Stimulated activated CD4-positive, alpha-beta T cell treated with anti-CD3 and anti-CD28 coated beads, TNF-alpha, amount 100 ng/mL, for 24 hours (primary cell): ENCODE results near the gene KIF27.
A peak's percentile ranks its signal among the peaks of the same experiment; 100 is the strongest.
"Not testable (repeated sequence)": the region's sequence is repeated elsewhere in the genome, so short reads cannot be mapped to it uniquely, and the experiment has no call there.

Experiments
- DNase-seq, 3 experiments: peaks; one replicate each; pipeline ENCODE4 v3.0.0-alpha.2; 2020; ENCODE audit warnings: low read depth in 3 of 3

KIF27 gene, protein sequence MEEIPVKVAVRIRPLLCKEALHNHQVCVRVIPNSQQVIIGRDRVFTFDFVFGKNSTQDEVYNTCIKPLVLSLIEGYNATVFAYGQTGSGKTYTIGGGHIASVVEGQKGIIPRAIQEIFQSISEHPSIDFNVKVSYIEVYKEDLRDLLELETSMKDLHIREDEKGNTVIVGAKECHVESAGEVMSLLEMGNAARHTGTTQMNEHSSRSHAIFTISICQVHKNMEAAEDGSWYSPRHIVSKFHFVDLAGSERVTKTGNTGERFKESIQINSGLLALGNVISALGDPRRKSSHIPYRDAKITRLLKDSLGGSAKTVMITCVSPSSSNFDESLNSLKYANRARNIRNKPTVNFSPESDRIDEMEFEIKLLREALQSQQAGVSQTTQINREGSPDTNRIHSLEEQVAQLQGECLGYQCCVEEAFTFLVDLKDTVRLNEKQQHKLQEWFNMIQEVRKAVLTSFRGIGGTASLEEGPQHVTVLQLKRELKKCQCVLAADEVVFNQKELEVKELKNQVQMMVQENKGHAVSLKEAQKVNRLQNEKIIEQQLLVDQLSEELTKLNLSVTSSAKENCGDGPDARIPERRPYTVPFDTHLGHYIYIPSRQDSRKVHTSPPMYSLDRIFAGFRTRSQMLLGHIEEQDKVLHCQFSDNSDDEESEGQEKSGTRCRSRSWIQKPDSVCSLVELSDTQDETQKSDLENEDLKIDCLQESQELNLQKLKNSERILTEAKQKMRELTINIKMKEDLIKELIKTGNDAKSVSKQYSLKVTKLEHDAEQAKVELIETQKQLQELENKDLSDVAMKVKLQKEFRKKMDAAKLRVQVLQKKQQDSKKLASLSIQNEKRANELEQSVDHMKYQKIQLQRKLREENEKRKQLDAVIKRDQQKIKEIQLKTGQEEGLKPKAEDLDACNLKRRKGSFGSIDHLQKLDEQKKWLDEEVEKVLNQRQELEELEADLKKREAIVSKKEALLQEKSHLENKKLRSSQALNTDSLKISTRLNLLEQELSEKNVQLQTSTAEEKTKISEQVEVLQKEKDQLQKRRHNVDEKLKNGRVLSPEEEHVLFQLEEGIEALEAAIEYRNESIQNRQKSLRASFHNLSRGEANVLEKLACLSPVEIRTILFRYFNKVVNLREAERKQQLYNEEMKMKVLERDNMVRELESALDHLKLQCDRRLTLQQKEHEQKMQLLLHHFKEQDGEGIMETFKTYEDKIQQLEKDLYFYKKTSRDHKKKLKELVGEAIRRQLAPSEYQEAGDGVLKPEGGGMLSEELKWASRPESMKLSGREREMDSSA (N-terminal part only)

GRCh38 chr9:83920927-83921707, at the start of gene KIF27:
TSS of gene KIF27 (minus strand) at chr9:83921432. CDS start at chr9:83915591, 5,841 bp downstream.
- peak; percentile 93 to 98 (median 95) for DNase-seq

DNA sequence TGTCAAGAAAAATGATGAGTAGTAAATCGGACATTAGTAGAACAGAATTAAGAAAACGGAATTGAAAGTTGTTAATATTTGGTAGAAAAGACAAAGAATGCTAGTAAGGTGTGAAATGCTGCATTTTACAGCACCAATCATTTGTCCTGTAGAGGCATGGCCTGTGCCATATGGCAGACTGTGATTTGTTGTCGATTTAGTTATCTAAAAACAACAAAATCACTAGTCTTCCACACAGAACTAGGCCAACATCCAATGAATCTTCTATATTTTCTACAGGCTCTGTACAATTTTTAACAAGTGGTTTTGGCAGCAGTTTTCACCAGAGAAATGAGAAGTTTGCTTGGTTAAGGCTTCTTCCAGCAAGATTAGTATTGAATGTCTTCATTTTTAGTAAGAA, 48.4 kb upstream of the KIF27 start:
- DNase-seq, result no peak

- DNase-seq, result no peak
These were observed 45.8 kb upstream of the KIF27 start for GRCh38 chr9:83967073-83967472.

DNA sequence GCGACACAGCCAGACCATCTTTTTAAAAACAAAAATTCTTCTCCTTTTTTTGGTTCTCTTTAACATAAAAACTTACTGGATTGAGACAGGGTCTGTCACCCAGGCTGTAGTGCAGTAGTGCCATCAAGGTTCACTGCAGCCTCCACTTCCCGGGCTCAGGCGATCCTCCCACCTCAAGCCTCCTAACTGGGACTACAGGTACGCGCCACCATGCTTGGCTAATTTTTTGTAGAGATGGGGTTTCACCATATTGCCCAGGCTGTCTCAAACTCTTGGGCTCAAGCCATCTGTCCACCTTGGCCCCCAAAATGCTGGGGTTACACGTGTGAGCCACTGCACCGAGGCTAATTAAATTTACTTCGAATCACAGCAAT, 45.0 kb upstream of the KIF27 start:
- no peak for DNase-seq

DNA sequence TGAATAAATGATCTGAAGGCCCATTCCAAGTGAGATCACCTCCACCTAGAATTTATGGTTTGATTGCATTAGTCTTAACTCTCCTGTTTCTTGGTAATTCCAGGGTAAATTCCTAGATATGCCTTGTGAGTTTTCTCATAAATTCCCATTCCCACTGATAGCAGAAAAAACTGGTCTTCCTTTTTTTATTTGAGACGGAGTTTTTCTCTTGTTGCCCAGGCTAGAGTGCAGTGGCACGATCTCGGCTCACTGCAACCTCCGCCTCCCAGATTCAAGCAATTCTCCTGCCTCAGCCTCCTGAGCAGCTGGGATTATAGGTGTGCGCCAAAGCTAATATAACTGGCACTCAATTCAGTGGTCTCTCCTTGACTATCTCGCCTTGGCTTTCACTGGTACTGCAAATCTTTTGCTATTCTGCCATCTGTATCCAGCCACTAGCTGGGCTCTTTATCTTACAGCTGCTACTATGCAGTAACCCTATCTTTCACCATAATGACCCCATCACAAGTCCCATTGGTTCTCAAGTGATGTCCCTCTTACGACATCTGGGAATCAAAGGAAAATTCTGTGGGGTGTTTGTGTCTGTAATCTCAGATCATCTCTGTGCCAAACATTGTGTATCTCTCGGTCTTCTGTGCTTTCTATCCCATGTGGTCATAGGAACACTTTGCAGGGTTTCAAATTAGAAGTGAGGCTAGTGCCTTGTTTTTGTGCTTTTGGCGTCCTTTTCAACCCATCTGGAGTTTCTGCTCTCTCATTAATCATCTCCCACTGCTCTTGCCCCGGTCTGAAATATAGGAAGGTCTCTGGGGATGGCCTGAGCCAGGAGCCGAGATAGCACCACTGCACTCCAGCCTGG, 44.3 kb upstream of the KIF27 start:
- DNase-seq, result no peak

- DNase-seq, result no peak
These were observed 43.7 kb upstream of the KIF27 start for GRCh38 chr9:83964973-83965349.

DNA sequence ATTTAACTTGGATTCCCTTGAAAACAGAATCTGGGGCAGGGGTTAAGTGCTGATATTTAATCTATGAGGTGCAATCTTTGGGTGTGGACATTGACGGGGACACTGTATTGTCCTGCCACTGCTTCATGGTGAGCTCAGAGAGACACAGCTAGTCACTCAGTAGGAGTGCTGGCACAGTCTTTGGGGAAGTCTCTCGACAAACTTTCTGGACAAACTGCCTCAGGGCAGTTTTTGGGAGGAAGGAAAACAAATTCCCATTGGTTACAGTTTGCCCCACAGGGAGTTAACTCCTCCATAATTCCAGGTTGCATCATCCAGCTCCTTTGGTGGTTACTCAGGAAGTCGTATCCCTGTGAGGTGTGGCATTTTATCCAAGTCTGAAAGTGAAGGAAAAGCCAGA, 40.9 kb upstream of the KIF27 start:
- DNase-seq, result no peak

DNA sequence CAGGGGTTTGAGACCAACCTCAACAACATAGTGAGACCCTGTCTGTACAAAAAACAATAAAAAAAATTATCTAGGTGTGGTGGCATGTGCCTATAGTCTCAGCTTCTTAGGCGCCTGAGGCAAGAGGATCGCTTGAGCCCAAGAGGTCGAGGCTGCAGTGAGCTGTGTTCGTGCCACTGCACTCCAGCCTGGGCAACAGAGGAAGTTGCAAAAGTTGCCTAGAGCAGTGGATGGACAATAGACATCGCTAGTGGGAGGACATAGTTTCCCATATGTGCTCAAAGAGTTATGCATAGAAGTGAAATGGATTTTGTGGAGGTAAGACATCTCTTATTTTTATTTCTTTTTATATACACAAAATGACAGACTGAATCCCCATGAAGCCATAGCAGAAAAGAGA, 39.8 kb upstream of the KIF27 start:
- no peak for DNase-seq

- no peak for DNase-seq
These were observed 37.8 kb upstream of the KIF27 start for GRCh38 chr9:83959061-83959460.

GRCh38 chr9:83957248-83957513, 35.9 kb upstream of the KIF27 start:
- DNase-seq, result no peak

GRCh38 chr9:83956436-83957247, 35.4 kb upstream of the KIF27 start:
- peak; percentile 32 to 69 (median 41) for DNase-seq

DNA sequence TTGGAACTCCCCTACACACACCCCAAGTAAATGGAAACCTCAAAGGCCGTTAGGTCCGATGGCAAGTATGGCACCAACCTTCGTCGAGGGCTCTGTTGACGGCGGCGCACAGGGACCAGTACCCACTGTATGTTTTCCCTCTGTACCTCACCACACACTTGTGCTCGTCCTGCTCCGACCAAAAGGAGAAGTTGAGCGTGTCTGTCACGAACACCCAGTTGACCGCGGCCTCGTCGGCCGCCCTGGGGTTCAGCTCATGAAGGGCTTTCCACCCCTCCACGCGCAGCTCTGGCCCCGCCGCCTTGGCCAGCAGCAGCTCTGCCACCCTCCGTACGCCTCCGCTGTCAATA, 34.8 kb upstream of the KIF27 start:
- DNase-seq, result peak in 1 of 3 experiments; percentile 19

DNA sequence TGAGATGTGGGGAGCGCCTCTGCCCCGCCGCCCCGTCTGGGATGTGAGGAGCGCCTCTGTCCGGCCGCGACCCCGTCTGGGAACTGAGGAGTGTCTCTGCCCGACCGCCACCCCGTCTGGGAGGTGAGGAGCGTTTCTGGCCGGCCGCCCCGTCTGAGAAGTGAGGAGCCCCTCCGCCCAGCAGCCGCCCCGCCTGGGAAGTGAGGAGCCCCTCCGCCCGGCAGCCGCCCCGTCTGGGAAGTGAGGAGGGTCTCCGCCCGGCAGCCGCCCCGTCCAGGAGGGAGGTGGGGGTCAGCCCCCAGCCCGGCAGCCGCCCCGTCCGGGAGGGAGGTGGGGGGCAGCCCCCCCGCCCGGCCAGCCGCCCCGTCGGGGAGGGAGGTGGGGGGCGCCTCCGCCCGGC, 26.9 kb upstream of the KIF27 start:
- not testable (repeated sequence) for DNase-seq

DNA sequence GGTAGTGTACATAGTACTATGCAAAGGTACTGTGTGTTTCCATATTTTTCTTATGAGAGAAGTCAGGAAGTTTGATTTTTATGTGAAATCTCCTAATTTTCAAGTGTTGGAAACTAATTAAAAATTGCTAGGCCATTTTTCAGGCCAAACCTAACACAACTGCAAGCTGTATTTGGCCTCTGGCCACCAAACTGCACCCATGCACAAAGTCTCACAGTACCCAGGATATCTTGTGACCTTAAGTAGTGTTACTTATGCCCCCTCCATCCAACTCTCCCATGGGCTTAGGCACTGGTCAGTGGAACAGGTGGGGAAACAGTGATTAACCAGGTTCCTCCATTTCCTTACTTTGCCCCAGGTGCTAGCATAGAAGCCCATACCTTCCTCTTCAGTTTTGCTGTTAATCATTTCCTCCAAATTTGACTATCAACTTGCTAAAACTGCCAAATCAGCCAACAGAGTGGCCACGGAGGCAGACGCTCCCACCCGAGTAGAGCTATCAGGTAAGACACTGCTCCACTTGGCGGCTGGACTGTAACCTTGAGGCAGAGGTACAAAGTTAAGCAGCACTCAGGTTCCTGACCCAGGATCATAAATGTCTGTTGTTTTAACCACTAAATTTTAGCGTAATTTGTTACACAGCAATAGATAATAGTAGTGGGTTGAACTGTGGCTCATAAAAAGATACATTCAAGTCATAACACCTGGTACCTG, 19.5 kb upstream of the KIF27 start:
- no peak for DNase-seq

DNA sequence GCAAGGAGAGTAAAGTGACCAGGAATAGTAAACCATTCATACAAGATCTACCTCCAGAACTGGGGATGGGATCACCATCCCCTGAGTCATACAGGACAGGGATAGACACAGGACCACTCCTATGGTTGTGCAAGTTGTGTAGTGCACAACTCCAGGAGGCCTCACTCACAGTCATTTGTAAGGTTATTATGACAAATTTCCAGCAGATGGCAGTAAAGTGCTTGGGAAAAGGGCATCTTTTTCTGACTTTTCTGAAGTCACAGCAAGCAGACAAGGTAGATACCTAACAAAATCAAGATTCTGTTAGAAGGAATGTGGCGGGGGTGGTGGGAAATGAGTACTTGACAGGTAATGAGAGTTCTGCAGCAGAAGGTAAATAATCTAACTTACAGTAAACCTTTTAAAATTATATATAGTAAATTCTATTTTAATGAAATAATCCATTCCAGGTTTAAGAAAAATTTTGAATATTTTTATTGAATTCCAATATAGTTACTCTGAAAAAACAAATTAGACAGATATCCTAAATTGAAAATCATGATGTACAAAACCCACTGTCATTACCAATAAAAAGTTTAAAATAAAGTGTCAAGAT, 16.7 kb upstream of the KIF27 start:
- DNase-seq, result no peak

DNA sequence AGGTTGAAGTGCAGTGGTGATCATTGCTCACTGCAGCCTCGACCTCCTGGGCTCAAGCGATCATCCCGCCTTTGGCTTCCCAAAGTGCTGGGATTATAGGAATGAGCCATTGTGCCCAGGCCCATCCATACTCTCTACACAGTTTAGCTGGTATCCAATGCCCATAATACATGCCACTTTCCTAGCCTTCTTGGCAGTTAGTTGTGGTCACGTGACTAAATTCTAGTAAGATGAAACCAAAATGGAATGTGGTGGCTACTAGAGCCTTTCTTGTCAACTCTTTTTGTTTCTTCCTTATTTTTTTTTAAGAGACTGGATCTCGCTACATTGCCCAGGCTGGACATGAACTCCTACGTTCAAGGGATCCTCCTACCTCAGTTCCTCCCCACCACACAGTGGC, 15.3 kb upstream of the KIF27 start:
- no peak for DNase-seq

GRCh38 chr9:83935276-83935935, 14.2 kb upstream of the KIF27 start:
- DNase-seq, result no peak

GRCh38 chr9:83934569-83935275, 13.5 kb upstream of the KIF27 start:
- no peak for DNase-seq
